Measurements from ENCODE around the gene ANKRD63.

ANKRD63 gene

DNA sequence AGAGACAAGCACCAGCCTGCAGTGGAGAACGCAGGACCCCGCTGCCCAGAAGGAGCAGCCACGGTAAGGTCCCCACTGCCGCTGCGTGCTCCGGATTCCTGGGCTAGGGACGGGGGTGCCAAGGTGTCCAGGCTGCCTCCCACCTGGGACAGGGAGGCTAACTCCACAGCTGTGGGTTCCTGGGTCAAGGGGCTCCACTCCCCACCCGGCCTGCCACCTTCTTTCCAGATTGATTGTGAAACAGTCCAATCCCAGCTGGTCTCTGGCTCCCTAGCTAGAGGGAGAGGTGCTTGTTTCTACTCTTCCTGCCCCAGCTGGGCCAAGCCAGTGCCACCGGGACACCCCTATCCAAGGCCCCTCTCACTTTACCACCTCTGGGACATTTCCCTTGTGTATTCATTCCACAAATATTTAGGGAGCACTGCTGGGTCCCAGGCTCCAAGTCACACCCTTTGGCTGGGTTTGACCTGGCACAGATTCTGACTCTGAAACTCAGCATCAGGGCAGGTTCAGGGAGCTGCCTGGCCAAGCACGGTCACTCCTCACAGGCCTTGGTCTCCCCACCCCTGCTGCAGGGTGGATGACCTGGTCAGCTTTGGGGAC is 42.1 kb downstream of the ANKRD63 start:
- DNase-seq = no peak

DNA sequence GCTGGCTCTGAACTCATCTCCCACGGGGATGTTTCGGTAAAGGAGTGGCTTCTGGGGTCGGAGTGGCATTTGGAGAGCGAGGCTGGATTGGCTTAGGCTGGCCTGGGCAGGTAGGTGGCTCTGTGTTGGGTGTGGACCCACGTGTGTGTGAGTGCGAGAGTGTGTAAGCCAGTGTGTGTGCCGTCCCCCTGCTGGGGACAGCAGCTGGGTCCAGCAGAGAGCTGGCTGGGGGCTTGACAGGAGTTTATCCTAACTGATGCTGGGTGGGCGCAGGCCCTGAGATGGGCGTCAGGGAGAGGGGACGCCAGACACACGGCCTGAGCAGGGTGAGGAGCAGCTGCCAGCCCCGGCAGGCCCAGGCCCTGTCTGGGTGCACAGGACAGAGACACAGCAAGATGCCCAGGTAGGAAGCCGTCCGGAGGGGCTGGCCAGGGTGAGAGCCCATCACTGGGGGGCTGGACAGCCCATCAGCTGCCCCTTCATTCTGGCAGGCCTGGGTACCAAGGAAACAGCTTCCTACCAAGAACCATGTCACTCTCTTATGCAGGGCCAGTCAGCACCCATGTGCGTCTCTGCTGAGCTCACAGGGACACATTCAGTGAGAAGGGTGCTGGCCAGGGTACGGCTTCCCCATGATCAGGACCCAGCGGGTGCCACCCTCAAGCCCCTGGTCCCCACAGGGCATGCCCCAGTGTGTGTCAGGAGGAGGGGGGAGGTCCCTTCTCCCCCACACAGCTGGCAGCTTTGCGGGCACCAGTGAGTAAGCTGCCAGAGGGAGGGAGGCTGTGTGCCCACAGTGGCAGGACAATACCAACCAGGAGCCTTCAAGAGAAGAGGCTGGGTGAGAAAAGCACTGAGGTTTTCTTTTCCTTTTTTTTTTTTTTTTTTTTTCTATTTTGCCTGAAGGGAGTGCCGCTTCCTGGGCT is 42.9 kb downstream of the ANKRD63 start:
- DNase-seq = no peak

DNA sequence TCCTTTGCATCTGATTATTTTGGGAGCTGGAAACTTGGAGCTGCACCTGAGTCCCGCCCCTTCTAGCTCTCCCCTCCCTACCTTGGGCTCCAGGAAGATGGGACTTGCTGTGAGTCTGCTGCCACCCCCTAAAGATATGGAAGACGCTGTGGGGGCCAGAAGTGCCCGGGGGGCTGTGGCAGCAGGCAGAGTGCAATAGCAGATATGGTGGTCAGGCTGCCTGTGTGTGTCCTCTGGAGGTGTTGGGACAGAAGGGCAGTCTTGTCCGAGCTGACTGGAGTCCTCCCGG is 43.5 kb downstream of the ANKRD63 start:
- no peak for DNase-seq

DNA sequence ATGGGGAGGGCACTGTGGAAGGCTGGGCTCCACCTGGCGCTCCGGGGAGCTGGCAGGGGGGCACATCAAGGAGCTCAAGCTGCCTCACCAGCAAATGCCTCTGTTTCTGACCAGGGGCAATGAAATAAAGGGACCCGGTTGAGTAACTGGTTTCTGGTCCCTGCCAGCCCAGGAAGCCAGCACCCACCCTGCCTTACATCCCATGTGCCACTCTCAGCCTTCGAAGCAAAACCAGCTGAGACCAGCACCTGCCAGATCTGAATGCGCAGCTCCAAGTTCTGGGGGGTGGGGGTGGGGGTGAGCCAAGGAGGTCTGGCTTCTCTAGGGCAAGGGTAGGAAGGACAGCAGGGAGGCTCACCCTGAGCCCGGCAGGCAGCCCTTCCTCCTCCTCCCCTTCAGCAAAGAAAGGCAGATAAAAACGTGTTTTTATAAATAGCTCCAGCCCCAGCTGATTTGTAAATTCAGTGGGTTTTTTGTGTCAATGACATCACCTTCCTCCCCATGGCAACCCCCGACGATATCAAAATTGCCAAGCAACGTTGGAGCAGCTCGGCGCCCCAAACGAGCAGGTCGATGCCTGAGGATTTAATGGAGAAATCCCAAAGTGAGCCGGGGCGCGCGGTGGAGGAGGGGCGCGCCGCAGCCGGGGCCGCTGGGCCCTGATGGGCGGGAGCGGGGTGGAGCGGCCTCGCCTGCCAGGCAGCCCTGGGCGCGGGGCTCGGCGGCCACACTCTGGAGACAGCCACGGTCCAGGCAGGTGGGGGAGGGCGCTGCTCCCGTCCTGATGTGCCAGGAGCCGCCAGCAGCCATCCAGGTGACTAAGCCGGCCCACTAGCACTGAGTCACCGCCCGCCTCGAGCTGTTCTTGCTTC is 44.1 kb downstream of the ANKRD63 start, which contains the start of gene PAK6:
PAK6 (plus strand) TSS at position 532 of the 872 bp plus-strand sequence. CDS start 25,723 bp downstream, outside the sequence.
- peak; percentile 57 for DNase-seq

DNA sequence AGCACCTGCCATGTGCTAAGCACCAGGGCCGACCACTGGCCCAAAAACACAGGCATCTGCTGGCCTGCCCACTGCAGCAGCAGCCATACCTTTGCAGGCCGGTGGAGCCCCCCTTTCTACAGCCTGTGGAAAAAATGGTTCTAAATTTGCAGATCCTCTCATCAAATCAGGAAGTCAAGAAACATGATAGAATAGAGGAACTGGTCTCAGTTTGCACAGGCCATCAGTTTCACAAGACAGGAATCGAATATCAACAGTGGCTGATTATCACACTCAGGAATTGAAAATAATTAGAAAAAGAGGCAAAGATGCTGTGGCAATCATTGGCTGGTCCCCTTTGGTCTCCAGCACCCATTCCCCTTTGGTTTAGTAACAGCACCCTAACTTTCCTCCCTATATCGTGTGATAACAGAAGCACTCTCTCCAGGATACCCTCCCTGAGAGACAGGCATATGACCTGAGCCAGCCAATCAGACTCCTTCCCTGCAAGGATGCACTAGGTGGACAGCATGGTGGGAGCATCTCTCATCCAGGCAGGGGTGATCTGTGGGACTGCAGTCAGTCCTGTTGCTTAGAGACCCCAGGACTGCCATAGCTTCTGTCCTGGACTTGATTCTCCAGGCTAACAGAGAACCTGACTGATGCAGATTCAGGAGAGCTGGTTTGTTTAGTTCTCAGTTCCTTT is 47.5 kb downstream of the ANKRD63 start:
- no peak for DNase-seq

DNA sequence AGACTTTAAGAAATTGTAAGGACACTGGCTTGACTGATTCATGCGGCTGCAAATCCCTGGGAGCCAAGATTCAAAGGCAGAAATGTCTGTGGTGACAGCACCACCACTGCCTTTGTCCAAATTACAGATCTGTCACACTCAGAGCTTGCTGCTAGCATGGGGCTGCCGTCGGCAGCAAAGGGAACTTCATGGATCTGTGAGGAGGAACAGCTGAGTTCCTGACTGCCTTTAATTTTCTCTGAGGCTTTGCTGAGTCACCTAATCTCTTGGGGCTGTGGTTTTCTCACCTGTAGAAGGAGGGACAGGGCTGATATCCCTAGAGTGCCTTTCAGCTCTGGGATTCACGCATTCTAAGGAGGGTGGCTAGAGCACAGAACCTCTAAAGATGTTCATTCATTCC is 48.1 kb downstream of the ANKRD63 start:
- no peak for DNase-seq

DNA sequence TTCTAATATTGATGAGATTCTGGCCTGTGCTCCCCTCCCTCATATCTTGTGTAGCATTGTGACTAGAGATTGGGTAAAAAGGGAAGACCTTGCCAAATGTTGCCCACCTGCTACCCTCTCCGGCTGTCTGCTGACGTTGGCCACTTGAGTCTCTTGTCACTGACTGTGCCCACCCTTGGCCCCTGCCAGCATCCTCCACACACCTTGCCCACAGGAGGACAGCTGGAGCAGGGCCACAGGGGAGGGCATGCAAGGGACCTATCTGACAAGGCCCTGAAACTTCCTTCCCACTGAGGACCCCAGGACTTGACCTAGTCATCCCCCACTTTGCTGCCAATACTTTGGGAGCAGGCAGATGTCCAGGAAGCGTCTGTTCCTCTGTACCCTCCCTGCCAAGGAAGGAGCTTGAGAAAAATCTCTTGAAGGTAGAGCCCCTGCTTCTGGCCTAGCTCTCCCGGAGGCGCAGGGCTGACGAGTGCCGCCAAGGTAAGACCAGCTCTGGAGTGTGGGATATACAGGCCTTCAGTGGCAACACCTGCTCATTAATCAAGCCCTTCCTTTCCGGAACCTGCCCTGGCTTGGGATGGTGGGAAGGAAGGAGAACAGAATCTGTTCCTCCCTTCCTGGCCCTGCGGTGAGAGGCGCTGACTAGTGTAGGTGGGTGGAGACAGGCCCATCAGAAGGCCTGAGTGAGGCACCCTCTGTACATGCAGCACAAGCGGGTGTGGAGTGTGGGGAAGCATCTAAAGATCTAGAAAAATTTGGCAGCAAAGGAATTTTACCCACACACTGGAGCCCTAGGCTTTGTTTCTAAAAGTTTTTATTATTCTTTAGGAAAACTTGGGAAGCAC is 48.9 kb downstream of the ANKRD63 start:
- DNase-seq = no peak

DNA sequence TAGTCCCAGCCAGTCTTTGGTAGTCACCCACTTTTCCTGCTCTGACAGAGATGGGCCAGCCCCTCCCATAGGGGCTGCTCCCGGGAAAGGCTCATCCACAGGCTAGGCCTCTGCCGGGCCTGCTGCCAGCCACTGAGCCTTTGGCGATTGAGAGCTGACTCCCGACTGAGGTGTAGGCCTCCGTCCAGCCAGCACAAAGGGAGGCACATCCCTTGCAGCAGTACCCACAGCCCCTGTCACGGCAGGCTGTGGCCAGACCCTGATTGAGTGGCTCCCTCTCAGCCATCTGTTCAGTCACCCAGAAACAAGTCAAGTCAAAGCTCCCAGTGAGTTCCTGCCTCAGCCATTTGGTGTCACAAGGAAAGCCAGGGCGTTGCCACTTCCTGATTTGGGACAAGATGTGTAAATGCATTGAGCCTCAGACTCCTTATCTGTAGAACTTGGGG is 50.2 kb downstream of the ANKRD63 start:
- DNase-seq = no peak

Data from NCI-H1105 (cell line).